Measurements from ENCODE around the gene MIB2. TPM values are rescaled to one million over a fixed set of nuclear protein-coding genes. Genes with fewer than 3 reads are reported as not detected.
"Not testable (repeated sequence)": the region's sequence is repeated elsewhere in the genome, so short reads cannot be mapped to it uniquely, and the experiment has no call there.

The MIB2 gene
- total RNA-seq, 1 donor from 2014 or later, result 85.0 TPM

DNA sequence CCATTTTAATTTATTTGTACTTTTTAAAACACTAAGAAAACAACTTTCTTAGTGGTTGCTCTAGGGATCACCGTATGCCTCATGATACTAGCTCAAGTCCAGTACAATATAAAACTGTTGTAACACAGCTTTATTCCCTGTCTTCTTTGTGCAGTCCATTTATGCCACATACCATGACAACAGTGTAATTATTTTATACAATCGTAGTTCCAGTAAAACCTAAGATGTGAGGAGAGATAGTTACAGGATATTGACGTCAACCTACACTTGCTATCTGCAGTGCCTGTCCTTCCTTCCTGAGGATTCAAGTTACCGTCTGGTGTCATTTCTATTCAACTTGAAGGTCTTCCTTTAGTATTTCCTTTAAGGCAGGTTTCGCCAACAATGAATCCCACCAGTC is 31.0 kb downstream of the MIB2 start:
- DNase-seq (ENCODE audit: low spot score), result not testable (repeated sequence)

DNA sequence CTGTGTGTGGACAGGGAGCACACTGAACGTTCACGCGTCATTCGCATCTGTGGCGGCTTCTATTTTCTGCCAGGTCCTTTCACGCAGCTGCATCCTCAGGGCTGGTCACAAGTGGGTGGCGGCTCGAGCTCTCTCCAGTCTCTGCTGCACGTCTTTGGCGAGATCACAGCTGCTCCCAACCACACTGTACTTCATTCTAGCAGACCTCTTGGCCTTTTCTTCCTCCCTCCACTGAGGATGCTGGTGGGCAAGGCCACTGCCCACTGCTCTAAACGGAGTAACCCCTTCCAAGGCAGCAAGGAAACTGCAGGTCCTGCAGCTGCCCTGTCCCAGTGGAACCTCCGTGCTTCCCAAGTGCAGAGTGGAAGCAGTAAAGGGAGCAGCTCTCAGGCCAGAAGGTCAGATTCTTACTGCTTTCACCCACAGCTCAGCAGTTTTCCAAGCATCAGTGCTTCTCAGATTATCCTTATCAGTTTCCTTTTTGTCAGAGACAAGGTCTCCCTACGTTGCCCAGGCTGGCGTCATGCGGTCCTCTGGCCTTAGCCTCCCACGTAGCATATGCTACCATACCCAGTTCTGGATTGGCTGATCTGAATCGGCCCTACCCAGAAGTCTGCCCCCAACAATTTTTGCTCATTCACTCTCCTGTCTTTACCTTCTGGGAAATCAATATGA is 32.4 kb downstream of the MIB2 start:
- DNase-seq (ENCODE audit: low spot score), result not testable (repeated sequence)

DNA sequence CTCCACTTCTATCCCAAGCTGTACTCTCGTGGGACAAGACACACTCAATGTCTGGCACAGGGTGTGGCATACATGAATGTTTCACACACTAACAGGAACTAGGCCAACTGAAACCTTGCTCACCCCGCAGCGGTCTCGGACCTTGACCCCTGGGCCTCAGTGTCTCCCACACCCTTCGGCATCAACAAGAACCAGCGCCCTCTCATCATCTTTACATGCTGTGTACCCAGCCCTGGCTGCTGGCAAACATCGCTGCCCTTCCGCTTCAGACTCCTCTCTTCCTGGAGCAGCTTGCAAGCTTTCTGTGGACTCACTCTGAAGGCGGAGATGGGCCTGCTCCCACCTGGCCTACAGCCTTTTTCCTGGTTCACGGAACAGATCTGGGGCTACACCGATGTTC is 33.0 kb downstream of the MIB2 start:
- not testable (repeated sequence) for DNase-seq (ENCODE audit: low spot score)

DNA sequence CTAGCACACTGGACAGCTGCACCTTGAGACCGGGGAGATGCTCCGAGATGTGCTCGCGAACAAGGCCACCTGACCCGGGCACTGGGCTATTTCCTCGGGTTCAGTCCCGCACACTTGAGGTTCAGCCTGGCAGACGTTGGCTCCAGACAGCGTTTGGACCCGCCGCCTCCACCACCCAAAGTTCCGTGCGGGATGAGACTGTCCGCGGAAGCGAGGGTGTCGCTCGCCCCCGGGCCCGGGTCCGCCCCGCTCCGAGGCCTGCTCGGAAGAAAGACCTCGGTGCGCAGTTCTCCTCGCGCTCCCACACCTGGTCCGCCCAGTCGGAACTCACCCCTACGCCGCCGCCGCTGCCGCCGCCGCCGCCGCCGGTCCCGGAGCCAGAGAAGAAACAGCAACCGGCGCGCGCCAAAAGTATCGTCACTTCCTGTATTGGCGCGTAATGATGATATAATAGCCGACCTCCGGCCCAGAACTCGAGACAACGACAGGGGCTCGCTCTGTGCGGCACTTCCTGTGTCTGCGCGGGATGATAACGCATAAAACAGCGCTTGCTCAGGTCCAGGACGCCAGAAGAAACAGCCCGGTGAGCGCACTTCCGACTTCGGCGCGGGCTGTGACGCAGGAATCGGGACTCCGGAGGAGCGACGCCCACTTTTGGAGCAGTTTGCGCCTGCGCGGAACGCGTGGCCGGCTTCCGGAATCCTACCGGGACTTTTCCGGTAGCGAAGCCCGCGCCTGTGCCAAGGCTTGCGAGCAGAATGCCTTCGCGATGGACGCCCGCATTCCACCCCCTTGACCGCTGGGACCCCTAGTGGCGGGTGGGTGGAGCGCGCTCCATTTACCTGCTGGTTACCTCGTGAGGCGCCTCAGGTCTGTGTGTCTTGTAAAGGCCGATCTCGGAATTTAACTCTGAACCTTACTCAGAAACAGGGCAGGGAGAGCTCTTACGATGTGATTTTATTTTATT is 43.6 kb downstream of the MIB2 start, which contains the start of gene CDK11B:
TSS of gene CDK11B (minus strand) at position 422 of the 967 bp plus-strand sequence. CDS start 1,519 bp downstream, outside the sequence.
- DNase-seq (ENCODE audit: low spot score), result peak; percentile 97

DNA sequence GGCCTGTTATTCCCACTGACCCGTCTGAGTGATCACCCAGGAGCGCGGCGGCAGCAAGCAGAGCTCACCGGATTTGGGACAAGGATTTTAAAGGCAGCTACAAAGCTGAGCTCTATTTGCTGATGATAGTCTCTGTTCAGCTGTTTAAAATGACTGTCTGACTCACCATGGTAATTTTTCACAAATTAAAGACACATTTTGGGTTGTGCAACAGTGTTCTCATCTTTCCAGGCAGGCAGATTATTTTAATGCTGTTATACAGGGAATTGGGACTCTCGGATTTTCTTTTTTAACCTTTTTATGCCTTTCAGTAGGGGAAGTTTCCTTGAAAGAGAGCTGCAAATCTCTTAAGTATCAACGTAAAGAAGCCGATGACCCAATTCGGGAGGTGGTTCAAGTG is 47.1 kb downstream of the MIB2 start:
- DNase-seq (ENCODE audit: low spot score), result not testable (repeated sequence)

DNA sequence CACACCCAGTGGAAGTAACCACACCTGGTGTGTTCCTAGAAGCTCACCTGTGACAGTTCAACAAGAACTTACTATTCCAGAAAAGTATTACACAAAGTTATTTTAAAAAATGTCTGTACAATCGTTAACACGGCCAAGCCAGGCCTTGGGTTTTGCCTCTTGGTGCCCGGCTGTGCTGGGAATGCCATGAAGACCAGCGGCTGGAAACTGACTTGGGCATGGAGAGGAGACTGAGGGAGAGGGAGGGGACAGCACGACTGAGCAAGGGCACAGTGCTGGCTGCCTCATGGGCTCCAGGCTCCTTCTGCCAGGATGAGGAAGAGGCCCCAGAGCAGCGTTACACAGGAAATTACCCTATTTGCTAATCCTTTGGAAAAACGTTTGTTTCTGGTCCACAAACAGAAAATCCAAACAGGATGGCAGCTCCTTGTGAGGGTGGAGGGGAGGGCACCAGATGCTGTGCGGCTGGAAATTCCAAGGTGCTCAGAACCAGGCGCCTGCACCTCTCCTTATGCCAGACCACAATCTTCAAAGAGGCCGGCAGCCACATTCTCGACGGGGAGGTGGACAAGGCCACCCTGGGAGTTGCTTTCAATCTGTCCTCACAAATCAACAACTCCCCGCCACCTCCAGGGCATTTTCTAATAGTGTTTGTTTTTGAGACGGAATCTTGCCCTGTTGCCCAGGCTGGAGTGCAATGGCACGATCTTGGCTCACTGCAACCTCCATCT is 47.7 kb downstream of the MIB2 start:
- DNase-seq (ENCODE audit: low spot score), result not testable (repeated sequence)

DNA sequence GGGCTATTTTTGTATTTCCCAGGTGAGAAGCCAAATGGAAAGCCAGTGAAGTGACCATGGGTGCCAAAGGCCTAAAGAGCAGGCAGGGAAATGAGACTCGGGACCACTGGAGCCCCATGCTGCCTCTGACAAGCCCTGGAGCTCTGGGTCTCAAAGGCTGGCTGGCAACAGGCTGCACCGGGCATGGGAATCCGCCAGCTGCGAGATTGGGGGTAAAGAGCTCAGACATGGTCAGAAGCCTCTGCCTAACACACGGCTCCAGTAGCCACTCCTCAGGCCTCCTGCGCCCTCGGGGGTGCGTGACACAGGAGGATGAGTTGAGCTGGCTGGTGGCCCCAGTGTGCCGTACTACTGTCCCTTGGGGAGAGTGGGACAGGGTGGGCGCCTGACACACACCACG is 49.0 kb downstream of the MIB2 start:
- DNase-seq (ENCODE audit: low spot score), result not testable (repeated sequence)

DNA sequence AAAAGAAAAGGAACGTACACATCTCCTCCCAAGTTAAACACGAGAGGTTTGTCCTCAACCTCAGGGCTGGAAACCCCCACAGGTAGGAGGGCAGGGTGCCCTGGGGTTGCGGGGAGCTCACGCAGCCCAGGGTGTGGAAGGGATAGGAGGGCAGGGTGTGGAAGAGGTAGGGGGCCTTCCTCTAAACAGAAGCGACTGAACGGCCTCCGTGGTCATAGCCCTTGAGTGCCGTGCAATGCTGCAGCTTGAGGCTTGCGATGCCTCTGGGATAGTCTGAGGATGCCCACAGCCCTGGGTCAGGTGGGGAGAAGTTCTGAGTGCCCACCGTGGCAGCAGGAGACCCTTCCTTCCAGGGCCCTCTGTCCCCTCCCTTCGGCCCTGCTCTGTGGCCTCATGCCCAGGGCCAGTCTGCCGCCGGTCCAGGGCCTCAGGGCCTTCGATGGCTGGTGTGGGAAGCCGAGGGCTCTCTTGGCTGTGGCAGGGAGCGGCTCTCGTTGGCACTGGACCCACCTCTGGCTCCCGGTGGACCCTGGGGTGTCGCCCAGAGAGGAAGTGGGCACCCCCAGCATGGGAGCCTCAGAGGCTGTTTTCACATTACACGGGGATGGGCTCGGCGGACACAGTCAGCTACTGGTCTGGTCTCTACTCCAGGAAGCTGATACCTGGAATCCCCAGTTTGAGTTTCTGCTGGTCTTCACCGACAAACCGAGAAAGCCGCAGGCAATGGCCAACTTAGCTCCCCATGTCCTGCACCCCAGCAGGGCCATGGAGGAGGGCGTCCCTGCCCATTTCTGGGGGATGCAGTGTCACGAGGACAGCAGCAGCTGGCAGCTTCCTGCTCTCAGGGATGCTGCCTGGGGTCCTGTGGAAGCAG is 49.9 kb downstream of the MIB2 start:
- DNase-seq (ENCODE audit: low spot score), result no peak

DNA sequence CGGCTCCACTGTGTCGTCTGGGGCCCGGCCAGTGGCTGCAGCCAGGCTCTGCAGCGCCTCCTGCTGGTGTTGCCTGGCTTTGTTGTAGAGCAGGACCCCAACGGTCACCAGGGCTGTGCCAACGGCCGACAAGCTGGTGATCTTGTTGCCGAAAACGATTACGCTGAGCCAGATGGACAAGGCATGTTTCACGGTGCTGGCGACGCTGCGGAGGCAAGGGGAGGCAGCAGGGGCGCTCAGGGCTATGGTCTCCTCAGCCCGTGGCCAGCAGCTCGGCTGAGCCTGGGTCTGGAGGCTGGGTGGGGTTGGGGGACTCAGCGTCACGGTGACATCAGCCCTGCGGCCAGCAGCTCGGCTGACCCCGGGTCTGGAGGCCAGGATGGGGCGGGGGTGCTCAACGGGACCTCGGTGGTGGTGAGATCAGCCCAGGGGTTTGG is 50.5 kb downstream of the MIB2 start:
- DNase-seq (ENCODE audit: low spot score), result no peak

DNA sequence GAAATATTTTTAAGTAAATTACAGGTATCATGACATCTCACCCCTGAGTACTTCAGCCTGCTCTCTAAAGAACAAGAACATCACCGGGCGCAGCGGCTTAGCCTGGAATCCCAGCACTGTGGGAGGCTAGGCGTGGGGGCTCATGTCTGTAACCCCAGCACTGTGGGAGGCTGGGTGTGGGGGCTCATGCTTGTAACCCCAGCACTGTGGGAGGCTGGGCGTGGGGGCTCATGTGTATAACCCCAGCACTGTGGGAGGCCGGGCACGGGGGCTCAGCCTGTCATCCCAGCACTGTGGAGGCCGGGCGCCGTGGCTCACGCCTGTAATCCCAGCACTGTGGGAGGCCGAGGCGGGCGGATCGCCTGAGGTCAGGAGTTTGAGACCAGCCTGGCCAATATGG is 51.2 kb downstream of the MIB2 start:
- DNase-seq (ENCODE audit: low spot score), result no peak

DNA sequence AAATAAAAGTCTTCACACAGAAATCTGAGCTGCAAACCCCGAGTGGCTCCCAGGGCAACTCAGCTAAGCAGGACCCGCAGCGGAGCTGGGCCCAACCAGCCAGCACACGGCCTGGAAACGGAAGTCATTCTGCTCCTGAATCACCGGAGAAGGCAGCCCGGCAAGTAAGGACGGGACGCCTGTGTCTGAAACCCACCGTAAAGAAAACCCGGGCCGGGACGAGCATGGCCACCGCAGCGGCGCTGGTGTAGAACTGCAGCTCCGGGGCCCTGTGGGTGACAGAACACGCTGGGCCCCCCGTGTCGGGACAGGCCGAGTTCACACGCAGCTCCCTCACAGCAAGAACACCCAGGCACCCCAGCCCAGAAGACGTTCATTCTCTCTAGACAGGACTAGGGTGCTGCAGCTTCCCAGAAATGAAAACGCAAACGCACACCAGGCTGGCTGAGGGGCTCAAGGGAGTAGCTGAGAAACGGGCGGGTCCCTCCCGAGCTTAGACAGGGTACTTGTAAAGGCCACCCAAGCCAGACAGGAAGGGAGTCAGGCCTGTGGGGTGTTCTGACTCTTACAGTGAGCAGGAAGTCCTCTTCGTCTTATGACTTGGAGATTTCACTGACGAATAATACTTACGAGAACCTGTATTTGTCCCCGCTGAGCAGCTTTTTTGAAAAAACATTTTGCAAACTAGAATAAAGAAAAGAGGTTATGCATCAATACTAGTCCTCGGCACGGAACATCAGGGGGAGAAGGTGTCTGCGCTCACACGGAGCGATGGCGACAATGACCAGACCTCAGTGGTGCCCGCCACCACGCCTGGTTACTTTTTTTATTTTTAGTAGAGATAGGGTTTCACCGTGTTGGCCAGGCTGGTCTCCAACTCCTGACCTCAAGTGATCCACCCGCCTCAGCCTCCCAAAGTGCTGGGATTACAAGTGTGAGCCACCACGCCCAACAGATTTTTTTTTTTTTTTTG is 54.5 kb downstream of the MIB2 start:
- DNase-seq (ENCODE audit: low spot score), result no peak

DNA sequence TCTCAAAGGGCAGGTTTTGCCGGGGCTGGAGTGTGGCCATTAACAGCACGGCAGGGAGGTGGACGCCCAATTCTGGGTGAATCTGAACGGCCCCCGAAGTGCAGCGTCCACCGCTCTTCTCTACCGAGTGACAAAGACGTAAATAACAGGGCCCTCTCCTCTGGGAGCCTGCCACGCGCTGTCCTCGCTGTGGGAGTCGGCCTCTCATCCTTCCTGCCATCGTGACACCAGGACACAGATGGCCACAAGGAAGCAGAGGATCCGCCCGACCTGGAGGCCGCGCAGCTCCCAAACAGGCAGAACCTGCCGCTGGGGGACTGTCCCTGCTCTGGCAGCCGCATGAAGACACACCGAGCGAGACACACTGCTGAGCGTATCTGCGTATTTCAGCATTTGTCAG is 55.6 kb downstream of the MIB2 start:
- no peak for DNase-seq (ENCODE audit: low spot score)

DNA sequence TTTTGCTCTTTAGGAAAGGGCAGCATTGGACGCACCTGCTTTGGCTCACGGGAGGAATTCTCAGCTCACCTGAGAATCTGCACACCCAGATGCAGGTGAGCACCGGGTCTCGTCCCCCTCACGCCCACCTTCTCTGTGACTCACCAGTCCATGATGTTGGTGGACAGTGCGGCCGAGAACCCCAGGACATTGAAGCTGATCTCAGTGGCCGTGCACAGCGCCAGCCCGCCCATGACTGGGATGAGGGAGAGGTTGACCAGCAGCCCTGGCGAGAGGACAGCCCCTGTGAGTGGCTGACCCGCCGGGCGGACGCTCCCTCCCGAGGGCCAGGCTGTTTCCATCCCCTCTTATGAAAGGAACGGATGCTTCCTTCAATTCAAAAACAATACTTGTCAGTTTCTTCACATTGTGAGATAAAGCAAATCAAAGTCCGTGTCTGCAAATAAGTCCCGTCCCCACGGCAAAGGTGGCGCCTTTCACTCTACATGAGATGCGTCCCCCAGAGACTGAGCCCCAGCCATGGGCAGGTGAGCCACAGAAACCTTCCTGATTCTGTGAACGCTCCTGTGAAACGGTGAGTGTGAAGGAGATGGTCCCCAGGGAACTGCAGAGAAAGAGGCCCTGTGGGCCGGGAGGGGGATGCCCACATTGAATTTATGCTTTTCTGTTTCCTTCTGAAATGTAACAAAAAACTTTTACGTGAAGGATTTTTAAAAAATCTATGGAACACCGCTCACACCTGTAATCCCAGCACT is 56.2 kb downstream of the MIB2 start:
- DNase-seq (ENCODE audit: low spot score), result no peak

DNA sequence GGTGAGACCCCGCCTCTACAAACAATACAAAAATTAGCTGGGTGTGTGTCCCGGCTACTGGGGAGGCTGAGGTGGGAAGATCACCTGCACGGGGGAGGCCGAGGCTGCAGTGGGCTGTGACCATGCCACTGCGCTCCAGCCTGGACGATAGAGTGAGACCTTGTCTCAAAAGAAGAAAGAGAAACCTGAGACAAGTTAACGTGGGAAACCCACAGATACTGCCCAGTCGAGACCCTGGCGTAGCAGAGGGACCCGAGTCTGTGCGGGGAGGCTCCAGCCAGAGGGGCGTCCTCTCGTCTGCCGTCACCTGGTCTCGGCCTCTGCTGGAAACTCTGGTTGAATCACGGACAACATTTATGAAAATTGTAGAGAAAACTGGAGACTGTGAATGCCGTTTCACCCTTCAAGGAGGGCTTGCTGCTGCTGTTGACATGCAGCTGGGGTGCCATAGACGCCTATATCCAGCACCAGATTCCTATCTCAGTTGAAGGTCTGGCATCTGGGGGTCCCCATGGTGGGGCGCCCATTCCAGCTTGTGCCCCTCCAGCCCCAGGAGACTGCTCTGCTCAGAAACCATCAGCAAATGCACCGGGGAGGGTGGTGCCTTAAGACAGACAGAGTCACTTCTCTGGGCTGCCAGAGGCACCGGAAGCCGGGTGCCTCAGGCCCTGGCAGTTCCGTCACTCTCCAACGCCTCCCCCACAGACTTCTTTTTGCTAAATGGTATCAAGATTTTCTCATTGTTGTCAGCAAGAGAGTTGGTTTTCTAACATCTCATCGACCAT is 57.1 kb downstream of the MIB2 start:
- DNase-seq (ENCODE audit: low spot score), result no peak

DNA sequence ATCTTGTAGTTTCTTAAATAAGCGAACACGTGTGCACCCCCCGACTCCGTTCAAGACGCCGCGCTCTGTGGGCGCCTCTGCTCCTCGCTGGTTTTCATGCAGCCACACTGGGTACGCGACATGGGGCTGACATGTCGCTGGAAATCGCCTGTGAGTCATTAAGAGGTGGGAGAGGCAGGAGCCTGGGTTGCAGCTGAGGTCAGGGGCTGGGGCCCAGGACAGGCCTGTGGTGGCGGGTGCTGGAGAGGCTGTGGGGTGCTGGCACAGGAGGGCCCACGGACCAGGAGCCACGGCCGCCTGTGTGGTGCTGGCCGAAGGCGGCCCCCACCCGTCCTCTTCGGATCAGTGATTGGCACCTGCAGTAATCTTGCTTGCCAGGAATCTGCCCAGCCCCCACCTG is 59.5 kb downstream of the MIB2 start:
- not testable (repeated sequence) for DNase-seq (ENCODE audit: low spot score)

DNA sequence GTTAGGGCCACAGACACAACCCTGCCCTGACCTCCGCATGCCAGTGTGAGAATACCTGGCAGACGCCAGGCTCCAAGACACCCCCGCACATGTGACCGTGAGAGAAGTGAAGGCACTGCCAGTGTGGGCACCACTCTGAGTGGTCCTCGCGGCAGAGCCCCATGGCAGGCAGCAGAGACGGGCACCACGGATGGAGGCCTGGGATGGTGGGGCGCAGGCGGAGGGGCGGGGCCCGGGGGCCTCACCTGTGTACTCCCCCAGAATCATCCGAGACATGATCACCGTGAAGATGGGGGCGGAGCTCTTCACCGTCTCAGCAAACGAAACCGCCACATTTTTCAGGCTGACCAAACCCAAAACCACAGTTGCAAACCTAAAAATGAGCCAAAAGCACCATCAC is 59.9 kb downstream of the MIB2 start:
- DNase-seq (ENCODE audit: low spot score), result not testable (repeated sequence)

DNA sequence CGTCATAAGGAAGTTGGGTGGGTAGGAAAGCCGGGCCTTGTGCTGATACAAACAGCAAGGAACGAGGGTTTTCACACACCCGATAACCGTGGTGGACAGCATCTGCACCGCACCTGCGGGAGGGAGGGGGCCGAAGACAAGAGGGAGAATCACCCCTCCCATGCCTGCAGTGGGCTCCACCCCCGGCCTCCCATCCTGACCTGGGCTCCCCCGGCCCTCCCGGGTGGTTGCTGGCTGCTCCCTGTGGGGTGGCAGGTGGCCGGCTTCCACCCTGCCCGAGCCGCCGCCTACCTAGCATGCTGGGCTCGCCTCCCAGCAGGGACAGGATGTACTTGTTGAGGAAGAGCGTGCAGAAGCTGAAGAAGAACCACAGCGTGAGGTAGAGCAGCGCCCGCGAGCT is 60.8 kb downstream of the MIB2 start:
- not testable (repeated sequence) for DNase-seq (ENCODE audit: low spot score)
